ENCODE data around the gene ABCG1.
A peak's percentile ranks its signal among the peaks of the same experiment; 100 is the strongest.

The ABCG1 gene

DNA sequence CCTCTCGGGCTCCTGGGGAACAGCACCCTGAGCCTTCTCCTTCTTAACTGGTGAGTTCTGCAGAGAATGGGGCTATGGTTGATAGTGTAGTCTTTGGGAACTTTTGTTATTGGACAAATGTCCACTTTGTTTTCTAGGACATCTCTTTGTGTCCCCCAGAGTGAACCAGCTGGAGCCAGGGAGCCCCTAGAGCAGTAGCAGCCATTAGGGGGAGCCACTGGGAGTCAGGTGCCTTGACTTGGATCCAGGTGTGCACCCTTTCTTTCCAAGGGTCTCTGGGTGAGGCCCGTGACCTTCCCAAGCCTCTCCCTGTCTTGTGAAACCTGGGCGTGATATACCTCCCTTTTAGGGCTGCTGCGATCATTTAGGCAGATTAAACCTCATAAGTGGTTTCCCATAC is 36.9 kb downstream of the ABCG1 start:
- FAIRE-seq (no peak), DNase-seq (ENCODE audit: insufficient read length, low spot score) (no peak)
- TF ChIP-seq, protein P1, sequence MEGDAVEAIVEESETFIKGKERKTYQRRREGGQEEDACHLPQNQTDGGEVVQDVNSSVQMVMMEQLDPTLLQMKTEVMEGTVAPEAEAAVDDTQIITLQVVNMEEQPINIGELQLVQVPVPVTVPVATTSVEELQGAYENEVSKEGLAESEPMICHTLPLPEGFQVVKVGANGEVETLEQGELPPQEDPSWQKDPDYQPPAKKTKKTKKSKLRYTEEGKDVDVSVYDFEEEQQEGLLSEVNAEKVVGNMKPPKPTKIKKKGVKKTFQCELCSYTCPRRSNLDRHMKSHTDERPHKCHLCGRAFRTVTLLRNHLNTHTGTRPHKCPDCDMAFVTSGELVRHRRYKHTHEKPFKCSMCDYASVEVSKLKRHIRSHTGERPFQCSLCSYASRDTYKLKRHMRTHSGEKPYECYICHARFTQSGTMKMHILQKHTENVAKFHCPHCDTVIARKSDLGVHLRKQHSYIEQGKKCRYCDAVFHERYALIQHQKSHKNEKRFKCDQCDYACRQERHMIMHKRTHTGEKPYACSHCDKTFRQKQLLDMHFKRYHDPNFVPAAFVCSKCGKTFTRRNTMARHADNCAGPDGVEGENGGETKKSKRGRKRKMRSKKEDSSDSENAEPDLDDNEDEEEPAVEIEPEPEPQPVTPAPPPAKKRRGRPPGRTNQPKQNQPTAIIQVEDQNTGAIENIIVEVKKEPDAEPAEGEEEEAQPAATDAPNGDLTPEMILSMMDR (IDR thresholded peaks at IDR 0.05; ENCODE audit: insufficient read depth, missing control alignments) = no peak

DNA sequence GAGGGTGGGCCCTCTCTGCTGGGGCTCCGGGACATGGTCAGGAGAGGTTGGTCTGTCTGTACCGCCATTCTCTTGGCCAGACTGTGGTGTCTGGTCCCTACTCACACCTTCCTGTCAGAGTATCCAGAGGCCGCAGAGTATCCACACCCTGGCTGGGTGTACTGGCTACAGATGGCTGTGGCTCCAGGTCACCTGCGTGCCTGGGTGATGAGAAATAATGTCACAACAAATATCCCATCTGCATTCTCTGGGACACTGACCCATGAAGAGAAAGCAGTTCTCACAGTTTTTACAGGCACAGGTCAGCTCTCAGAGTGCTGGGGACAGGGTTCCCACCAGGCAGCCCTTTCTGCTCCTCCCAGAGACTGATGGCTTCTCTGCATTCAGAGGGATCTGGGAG is 37.4 kb downstream of the ABCG1 start:
- DNase-seq (ENCODE audit: insufficient read length, low spot score) (no peak), FAIRE-seq (no peak)
- TF ChIP-seq, protein P1 (IDR thresholded peaks at IDR 0.05; ENCODE audit: insufficient read depth, missing control alignments) = no peak

- TF ChIP-seq, protein P1 (IDR thresholded peaks at IDR 0.05; ENCODE audit: insufficient read depth, missing control alignments) = no peak
- FAIRE-seq (no peak), DNase-seq (ENCODE audit: insufficient read length, low spot score) (no peak)
These were observed 38.3 kb downstream of the ABCG1 start for GRCh38 chr21:42257091-42257765.

- peak; percentile 88 for DNase-seq (ENCODE audit: insufficient read length, low spot score)
- TF ChIP-seq, protein P1 (IDR thresholded peaks at IDR 0.05; ENCODE audit: insufficient read depth, missing control alignments) = peak; percentile 66
- no peak for FAIRE-seq
These were observed 39.4 kb downstream of the ABCG1 start for GRCh38 chr21:42258150-42258884.

- TF ChIP-seq, protein P1 (IDR thresholded peaks at IDR 0.05; ENCODE audit: insufficient read depth, missing control alignments) = no peak
- FAIRE-seq = no peak
- no peak for DNase-seq (ENCODE audit: insufficient read length, low spot score)
These were observed 40.0 kb downstream of the ABCG1 start for GRCh38 chr21:42258885-42259407.

DNA sequence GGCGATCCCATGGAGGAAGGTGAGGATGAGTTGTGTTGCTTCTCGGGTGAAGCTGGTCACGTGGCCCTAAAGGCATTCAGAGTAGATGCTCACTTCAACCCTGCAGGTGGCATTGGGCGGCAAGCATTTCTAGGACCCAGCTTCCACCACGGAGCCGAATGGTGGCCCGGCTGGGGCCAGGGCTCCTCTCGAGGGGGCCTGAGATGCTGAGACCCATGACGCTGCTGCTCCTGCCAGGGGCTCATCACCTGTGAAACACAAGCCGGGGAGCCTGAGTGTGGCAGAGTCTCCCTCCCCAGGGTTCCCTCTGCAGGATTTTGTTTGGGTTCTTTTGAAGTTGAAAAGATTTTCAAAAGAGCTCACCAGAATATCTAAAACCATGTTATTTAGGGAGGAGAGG is 41.2 kb downstream of the ABCG1 start:
- TF ChIP-seq, protein P1 (IDR thresholded peaks at IDR 0.05; ENCODE audit: insufficient read depth, missing control alignments) = no peak
- DNase-seq (ENCODE audit: insufficient read length, low spot score) (no peak), FAIRE-seq (no peak)

DNA sequence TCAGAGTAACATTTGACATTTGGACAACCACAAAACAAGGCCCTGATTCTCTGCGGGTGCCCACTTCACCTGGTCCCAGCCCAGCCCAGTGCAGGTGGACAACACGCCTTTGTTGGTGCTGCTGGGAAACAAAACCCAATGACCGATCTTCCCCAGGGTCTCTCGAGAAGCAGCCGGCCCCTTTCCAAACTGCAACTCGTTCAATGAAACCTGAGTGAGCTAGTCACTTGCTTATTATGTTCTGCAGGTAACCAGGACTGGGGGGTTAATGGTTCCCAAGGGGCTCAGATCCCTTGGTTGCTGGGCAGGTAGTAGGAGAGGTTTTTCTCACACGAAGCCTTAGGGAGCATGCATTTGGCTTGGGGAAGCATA is 42.9 kb downstream of the ABCG1 start:
- DNase-seq (ENCODE audit: insufficient read length, low spot score) = no peak
- TF ChIP-seq, protein P1 (IDR thresholded peaks at IDR 0.05; ENCODE audit: insufficient read depth, missing control alignments) = no peak
- no peak for FAIRE-seq
